GM21825 (cell line): ENCODE measurements around the gene GALNT1.
"Not testable (repeated sequence)": the region's sequence is repeated elsewhere in the genome, so short reads cannot be mapped to it uniquely, and the experiment has no call there.

Experiments used
- ATAC-seq: cut with Tn5 transposase; IDR thresholded peaks from one replicate; pipeline ENCODE4 v1.9.1; 2021; ENCODE audit warnings: mild to moderate bottlenecking, moderate library complexity; ENCODE audit not compliant: unreplicated experiment

GALNT1 gene

DNA sequence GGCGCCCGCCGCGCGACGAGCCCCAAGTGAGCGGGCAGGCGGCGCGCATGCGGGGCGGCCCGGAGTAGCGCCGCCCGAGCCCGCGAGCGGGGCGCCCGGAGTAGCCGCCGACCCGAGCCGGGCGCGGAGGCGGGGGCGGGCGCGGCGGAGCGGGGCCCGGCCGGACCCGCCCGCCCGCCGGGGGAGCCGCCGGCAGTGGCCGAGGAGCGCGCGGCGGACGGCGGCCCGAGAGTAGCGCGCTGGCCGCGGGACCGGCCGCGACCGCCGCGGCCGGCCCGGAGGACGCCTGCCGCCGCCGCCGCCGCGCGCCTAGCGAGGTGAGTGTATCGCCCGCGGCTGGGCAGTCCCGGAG is at the start of gene GALNT1:
GALNT1 (plus strand) TSS at position 195 of the 352 bp plus-strand sequence. CDS start 72,923 bp downstream, outside the sequence.
- ATAC-seq = no peak

DNA sequence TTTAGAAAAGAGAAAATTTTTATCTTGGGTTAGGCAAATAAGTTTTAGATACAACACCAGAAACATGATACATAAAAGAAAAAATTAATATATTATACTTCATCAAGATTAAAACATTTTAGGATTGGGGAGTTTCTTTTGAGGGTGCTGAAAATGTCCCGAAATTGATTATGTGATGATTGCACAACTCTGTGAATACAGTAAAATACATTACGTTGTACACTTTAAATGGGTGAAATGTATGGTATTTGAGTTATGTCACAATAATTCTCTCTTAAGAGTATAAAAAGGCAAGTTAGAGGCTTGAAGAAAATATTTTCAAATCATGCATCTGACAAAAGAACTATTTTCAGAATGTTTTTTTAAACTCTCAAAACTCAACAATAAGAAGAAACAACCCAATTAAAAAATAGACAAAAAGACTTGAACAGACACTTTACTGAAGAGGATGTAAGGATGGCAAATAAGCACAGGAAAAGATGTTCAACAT is 47.6 kb upstream of the GALNT1 start:
- ATAC-seq = no peak

DNA sequence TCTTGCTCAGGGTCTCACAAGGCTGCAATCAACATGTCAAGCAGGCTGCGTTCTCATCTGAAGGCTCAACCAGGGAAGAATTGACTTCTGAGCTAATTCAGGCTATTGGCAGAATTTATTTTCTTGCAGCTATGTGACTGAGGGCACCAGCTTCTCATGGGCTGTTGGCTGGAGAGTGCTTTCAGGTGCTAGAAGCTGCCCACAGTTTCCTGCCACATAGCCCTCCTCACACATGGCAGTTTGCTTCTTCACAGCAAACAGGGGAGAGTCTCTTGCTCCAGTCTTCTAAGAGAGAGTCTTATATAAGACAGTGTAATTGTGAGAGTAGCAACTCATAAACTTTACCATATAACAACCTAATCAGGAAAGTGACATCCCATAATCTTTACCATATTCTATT is 46.2 kb upstream of the GALNT1 start:
- ATAC-seq = no peak

DNA sequence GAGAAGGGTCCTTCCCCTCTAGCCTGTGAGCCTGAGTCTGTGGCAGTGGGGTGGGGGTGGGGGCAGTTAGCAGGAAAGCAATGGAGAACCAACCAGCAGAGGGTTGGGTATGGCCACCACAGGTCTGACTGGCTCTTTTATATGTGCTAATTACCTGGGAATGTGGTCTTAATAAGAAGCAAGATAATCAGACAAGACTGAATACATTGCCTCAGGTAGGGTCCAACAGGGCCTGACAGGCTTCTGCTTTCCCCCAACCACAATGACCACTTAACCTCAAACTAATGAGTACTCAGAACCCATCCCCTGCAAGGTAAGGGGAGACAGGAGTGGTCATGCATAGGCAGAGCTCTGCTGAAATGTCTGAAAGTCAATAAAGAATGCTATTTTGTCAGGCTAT is 39.2 kb upstream of the GALNT1 start:
- ATAC-seq = no peak

DNA sequence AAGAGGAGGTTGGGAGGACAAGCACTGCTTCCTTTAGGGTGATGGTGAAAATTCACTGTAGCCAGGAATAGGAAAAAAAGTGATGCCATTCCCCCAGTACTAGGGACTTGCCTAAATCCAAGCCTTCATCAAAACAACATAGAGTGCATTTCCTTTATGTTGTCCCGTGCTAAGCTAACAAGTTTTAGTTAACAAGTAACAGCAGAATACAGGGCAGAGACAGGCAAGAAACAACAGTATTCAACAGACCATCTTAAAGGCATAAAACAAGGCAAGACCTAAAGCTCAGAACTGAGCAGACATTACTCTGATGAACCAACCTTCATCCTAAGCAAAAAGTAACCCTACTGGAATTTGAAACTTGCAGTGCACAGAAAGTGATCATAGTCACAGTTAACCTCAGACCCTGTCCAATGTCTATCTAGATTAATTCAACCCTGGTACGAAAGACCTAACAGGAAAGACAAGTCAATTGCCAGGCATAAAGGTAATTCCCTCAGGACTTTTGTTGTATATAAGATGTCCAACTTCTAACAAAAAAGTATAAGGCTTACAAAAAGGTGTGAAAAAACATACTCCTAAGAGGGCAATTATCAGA is 34.4 kb upstream of the GALNT1 start:
- ATAC-seq = no peak

DNA sequence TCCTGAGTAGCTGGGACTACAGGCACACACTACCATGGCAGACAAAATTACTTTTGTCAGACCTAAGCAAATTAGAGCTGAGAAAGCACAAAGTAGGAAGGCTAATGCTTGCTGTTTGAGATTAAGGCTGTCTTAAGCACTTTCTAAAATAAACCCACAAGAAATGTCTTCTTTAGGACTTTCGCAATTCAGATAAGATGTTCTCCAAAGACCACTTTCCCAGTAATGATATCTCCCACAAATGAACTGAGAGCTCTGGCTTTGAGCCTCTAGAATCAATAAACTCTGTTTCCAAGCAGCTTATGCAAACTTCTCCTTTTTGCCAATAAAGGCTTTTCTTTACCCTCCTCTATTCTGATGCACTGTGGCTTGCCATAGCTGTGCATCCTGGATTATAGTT is 32.0 kb upstream of the GALNT1 start:
- ATAC-seq = no peak

DNA sequence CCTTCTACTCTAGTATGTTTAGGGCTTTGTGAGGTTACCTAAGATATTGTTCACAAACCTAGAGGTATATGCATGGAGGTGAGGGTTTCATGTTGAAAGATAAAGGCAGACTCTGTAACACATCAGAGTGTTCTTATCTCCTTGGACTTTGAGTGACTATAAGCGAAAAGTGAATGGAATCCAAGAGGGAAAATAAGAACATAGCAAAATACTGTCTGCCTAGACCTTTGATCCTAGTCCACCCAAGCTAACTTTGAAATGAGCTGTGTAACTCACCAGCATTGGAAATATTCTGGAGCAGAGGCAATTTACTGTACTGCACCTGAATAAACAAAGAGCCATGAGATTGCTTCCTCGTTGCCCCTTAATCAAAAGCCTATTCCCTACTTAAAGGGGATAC is 28.2 kb upstream of the GALNT1 start:
- no peak for ATAC-seq

DNA sequence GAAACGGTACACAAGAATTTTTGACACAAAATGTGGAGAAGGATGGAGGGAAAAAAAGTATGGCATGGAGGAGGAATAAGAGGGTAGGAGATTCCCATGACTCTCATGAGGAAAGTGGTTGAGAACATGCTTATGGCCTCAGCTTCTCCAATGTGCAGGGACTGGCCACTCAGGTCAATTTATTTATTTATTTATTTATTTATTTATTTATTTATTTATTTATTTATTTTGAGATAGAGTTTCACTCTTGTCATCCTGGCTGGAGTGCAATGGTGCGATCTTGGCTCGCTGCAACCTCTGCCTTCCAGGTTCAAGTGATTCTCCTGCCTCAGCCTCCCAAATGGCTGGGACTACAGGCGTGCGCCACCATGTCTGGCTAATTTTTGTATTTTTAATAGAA is 26.0 kb upstream of the GALNT1 start:
- not testable (repeated sequence) for ATAC-seq

DNA sequence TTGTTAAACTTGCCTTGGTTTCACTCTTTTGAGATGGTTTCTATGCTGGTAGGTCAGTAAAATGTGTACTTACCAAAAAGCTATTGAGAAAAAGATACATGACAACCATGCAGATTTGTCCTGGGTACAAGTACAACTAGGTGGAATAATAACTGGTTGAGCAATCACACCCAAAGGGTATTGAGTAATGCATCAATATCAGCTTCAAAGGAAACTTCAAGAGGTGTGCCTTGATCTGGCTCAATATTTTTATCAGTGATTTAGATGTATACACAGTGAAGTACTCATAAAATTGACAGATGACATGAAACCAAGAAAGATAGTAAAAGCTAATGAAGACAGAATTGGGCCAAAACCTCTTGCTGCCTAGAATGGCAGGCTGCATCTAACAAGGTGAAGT is 21.7 kb upstream of the GALNT1 start:
- no peak for ATAC-seq

DNA sequence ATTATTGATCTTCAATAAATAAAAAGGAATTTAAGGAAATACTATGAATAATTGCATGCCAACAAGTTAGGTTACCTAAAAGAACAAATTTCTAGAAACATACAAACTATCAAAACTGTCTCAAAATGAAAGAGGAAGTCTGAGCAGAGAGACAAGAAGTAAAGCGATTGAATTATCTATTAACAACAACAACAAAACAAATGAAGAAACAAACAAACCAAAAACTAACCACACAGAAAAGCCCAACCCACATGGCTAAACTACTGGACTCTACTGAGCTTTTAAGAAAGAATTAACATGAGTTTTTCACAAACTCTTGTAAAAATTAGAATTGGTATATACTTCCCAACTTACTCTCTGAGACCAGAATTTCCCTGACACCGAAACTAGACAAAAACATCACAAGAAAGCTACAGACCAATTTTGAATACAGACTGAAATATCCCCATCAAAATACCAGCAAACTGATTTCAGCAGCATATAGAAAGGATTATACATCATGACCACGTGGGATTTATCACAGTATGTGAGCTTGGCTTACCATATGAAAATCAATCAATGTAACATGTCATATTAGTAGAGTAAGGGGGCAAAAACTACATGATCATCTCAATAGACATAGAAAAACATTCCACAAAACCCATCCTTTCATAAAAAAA is 16.6 kb upstream of the GALNT1 start:
- peak; percentile 81 for ATAC-seq

DNA sequence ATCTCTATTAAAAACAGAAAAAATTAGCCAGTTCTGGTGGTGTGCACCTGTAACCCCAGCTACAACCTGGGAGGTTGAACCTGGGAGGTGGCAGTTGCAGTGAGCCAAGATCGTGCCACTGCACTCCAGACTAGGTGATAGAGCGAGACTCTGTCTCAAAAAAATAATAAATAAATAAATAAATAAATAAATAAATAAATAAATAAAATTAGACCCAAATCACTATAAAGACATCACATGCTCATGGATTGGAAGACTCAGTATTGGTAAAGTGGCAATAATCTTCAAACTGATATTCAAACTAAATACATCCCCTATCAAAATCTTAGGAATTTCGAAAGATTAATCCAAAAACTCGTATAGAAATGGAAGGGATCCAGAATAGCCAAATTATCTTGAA is 15.5 kb upstream of the GALNT1 start:
- no peak for ATAC-seq

DNA sequence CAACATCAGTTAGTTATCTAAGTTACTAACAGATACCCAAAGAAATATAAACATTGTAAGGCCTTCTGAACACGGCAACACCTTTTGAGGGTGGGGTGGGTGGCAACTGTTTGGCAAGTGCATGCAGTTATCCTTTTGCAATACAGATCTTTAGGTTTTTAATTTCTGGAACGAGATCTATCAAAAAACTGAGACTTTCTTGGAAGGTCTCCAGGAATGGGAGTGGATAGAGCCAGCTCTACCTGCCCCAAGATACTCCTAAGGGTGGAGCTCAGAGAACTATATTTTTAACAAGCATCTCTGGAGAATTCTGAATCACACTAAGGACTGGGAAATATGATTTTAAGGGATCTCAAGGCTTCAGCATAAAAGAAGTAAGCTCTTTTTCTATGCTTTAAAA is 11.4 kb upstream of the GALNT1 start:
- no peak for ATAC-seq

DNA sequence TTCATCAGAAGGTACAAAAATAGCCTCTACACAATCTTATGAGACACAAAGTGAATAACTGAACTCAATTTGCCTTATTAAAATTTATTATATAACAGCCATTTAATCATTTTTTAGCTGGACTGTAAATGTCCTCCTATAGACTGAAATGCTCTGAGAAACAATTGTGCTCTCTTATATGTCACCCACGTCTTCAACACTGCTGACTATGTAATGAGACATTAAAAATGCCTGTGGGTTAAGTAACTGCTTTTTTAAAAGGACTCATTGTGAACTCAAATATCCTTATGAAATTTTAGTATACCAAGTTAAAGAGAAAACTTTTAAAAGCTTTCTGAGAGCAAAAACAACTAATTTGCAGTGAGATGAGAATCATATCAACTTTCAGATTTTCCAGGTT is 10.4 kb upstream of the GALNT1 start:
- no peak for ATAC-seq

DNA sequence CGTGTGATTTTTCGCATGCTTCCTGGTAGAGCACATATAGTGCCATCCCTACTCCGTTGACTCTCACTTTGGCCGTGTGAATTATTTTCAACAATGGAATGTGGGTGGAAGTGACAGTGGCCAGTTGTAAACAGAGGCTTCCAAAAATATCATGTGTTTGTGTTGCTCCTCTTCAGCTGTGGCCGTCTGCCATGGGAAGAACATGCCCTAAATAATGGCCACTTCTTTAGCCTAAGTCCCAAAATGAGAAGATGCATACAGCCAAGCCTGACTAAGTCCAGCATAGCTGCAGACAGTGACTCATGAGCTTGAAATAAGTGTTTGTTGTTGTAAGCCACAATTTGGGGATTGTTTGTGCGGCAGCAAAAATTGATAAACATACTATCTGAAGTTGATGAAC is 8.9 kb upstream of the GALNT1 start:
- no peak for ATAC-seq

DNA sequence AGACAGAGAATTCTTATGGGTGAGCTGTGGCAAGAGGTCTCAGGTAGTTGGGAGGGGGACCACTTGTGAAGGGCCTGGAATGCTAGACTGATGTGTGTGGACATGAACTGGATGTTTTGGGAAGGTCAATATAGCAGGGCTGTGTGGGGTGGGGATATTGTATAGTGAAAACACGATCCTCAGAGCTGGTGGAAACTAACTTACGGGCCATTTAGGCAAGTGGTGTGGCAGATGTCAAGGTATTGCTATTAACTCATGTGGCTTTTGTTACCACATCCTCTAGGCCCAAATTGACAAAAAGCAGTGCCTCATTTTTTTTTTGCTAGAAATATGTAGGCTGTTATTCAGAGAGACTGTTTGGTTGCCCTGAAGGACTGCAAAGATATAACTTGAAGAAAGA is 8.0 kb upstream of the GALNT1 start:
- no peak for ATAC-seq

DNA sequence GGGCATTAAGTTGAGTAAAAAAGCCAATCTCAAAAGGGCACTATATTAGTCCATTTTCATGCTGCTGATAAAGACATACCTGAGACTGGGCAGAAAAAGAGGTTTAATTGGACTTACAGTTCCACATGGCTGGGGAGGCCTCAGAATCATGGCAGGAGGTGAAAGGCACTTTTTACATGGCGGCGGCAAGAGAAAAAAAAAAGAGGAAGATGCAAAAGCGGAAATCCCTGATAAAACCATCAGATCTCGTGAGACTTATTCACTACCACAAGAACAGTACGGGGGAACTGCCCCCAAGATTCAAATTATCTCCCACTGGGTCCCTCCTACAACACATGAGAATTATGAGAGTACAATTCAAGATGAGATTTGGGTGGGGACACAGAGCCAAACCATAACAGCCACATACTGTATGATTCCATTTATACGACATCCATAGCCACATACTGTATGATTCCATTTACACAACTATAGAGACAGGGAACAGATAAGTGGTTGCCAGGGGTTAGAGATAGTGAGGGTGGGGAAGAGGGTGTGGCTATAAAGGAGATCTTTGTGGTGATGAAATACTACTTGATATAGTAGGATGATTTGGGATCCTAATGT is 5.2 kb upstream of the GALNT1 start:
- ATAC-seq = not testable (repeated sequence)

DNA sequence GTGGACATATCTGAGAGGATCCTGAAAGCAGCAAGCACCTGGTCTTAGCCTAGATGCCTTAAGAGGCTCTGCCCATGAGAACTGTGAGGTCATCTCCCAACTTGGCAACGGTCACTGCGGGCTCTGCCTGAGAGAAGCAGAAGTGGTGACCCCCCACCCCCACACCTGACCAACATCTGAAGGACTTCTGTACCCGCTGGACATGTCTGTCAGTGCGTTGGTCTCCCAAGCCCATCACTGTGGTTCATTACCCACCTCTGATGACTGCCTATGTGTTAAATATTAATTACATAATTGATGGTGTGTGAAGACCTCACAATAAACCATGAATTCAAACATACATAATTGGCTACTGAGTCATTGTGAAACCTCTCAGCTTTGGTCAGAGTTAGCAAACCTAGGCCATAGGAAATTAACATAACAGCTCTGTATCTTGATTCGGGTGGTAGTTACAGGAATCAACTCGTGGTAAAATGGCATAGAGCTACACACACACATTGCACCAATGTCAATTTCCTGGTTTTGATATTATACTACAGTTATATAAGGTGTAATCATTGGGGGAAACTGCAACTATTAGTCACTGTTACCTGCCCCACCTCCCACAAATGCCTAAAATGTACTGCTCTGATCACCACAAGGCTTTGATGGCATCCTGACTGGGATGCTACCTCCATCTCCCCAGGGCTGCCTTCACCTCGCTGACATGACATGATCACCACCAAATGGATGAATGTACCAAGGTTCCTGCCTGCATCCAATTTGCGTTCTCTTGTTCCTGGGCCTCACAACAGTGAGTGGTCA is 4.3 kb upstream of the GALNT1 start:
- peak; percentile 58 for ATAC-seq

DNA sequence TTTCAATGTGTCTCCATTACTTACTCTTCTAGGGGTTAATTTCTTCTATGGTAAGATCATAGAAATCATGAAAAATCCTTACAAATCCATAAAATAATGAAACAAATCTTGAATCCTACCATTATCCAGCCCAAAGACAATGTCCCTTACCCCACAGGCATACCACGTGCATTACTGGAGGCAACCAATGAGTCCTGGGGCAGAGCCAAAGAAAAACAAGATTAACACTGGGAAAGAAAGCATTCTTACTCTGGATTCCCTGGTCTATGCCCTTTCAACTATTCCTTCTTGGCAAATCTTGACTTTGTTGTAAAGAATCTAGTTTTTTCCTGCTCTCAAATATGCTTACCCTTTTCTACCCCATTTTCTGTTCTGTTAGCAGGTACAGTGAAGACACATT is 3.1 kb upstream of the GALNT1 start:
- ATAC-seq = no peak

DNA sequence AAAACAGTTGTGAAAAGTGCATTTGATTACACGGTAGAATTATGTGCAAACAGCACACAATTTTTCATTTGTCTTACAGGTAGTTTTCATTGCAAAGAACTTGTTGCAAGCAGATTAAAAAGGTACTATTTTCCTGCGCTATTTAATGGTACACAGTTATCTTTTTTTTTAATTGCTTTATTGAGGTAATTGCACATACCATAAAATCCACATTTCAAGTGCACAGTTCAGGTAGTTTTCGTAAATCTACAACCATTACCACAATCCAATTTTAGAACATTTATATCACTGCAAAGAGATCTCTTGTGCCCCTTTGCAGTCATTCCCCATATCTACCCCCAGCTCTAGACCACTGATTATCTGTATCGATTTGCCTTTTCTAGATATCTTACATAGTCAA is 2.6 kb upstream of the GALNT1 start:
- ATAC-seq = no peak

DNA sequence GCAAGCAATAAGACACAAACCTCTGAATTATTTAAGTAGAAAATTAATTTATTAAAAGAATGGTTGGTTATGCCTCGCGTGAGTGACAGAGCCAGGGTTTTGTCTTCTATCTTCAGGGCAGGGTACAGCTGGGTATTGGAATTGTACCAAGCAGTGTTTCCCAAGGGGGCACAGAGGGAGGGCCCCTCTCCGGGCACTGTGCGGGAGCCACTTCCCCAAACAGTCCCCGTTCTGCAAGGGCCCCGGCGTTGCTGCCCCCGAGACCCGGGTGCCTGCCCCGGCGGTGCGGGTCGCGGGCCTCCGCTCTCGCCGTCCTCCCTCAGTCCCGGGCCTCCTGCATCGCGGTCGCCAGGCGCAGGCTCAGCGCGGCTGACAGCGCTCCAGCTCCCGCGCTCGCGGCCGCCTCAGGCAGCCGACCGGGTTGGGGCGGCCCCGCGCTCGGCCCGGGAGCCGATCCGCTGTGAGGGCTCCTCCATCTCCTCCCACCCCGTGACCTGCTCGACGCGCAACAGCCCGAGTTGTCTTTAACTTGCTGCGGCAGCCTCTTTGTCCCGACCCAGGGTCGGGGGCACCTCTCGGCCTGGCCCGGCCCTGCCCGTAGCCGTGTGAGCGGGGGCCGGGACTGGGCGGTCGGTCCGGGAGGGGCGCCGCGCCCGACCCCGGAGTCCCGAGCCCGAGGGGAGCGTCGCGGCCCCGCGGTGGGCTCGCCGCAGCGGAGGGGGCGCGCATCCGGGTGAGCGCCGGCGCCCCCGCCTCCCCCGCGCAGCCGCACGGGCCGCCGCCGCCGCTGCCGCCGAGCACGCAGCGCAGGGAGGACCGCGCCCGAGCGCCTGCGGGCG is 620 bp upstream of the GALNT1 start:
- peak; percentile 40 for ATAC-seq
